MM.1S (cell line): Measurements from ENCODE around the gene MBTD1.

Experiments used
- DNase-seq: peaks from one replicate; pipeline ENCODE4 v3.0.0-alpha.2; 2015
- H2AFZ ChIP-seq: fragments of 300-600 bp; sonication (generic); 2 replicates; pipeline ENCODE4 v1.6.0; 2016; ENCODE audit warnings: antibody characterized with exemption, low read length
- H3F3A ChIP-seq: fragments of 300-600 bp; sonication (generic); 2 replicates; pipeline ENCODE4 v1.6.1; 2016; ENCODE audit warnings: mild to moderate bottlenecking, antibody characterized with exemption, low read length, moderate library complexity, mixed read lengths; ENCODE audit not compliant: insufficient read depth
- H3K27ac ChIP-seq: fragments of 300-600 bp; sonication (generic); 2 replicates; pipeline ENCODE4 v1.5.1; 2016; ENCODE audit warnings: mild to moderate bottlenecking, low read length
- H3K27me3 ChIP-seq: fragments of 300-600 bp; sonication (generic); replicated peaks from 2 replicates; pipeline ENCODE4 v1.6.0; 2016; ENCODE audit warnings: low read length; ENCODE audit not compliant: insufficient read depth
- H3K36me3 ChIP-seq: fragments of 300-600 bp; sonication (generic); replicated peaks from 2 replicates; pipeline ENCODE4 v1.6.1; 2016; ENCODE audit warnings: mild to moderate bottlenecking, low read length, mixed read lengths; ENCODE audit not compliant: insufficient read depth
- H3K4me1 ChIP-seq: fragments of 300-600 bp; sonication (generic); 2 replicates; pipeline ENCODE4 v1.6.1; 2016; ENCODE audit warnings: low read length, mixed read lengths
- H3K4me2 ChIP-seq: fragments of 300-600 bp; sonication (generic); 2 replicates; pipeline ENCODE4 v1.6.0; 2016; ENCODE audit warnings: low read depth, low read length
- H3K4me3 ChIP-seq: fragments of 300-600 bp; sonication (generic); 2 replicates; pipeline ENCODE4 v1.5.1; 2016; ENCODE audit warnings: low read length, mixed read lengths
- H3K79me2 ChIP-seq: fragments of 300-600 bp; sonication (generic); 2 replicates; pipeline ENCODE4 v1.6.1; 2016; ENCODE audit warnings: mixed run types, low read length, mixed read lengths
- H3K9ac ChIP-seq: fragments of 300-600 bp; sonication (generic); 2 replicates; pipeline ENCODE4 v1.6.1; 2016; ENCODE audit warnings: low read length, mixed read lengths
- H3K9me2 ChIP-seq: fragments of 300-600 bp; sonication (generic); replicated peaks from 2 replicates; pipeline ENCODE4 v1.6.1; 2016; ENCODE audit warnings: mild to moderate bottlenecking, low read length, mixed read lengths; ENCODE audit not compliant: insufficient read depth
- H3K9me3 ChIP-seq: fragments of 300-600 bp; sonication (generic); replicated peaks from 2 replicates; pipeline ENCODE4 v1.6.1; 2016; ENCODE audit warnings: mild to moderate bottlenecking, low read length, mixed read lengths; ENCODE audit not compliant: insufficient read depth
- H4K20me1 ChIP-seq: fragments of 300-600 bp; sonication (generic); 2 replicates; pipeline ENCODE4 v1.6.1; 2016; ENCODE audit warnings: mild to moderate bottlenecking, low read length, moderate library complexity, mixed read lengths; ENCODE audit not compliant: insufficient read depth
- EZH2 ChIP-seq: fragments of 300-600 bp; sonication (generic); optimal IDR thresholded peaks from 2 replicates; pipeline ENCODE3; 2017; ENCODE audit warnings: low read depth, mild to moderate bottlenecking, antibody characterized with exemption, low read length, mixed read lengths
- EZH2phosphoT487 ChIP-seq: fragments of 300-600 bp; sonication (generic); IDR thresholded peaks from 2 replicates; pipeline ENCODE4 v1.6.1; 2018; ENCODE audit warnings: antibody characterized with exemption, low read length
- TF ChIP-seq, protein P1 (sequence below): fragments of 300-600 bp; sonication (generic); IDR thresholded peaks from 2 replicates; pipeline ENCODE4 v1.5.1; 2016; ENCODE audit warnings: antibody characterized with exemption, low read length, mixed read lengths

The MBTD1 gene

DNA sequence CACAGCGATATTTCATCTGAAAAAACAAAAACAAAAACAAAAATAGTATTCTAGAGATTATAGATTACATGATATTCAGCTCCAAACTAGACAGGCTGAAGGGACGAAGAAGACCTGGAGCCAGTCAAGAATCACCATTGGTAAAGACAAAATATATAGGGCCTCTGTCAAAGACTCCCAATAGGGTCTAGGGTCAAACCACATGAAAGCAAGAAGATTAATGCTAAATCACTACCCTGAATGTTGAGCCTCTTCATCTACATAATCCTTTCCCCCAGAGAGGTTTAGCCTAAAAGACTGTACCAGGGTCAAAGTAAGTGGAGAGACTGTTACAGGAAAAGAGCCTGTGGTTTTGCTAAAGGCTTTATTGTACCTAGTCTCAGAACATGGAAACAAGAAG, 117.3 kb downstream of the MBTD1 start:
- no peaks in the 10 kb centered on the region for H3K79me2 ChIP-seq
- H3K4me1 ChIP-seq, result no peaks in the 10 kb centered on the region
- no peak overlapping the region for H2AFZ ChIP-seq
- no peaks in the 10 kb centered on the region for H3K36me3 ChIP-seq
- no peaks in the 10 kb centered on the region for H3K9me3 ChIP-seq
- H3K4me2 ChIP-seq, result no peak overlapping the region
- H3K9me2 ChIP-seq, result no peaks in the 10 kb centered on the region
- no peaks in the 10 kb centered on the region for H3F3A ChIP-seq
- DNase-seq, result no peak
- H3K27ac ChIP-seq, result no peak overlapping the region
- TF ChIP-seq, protein P1, sequence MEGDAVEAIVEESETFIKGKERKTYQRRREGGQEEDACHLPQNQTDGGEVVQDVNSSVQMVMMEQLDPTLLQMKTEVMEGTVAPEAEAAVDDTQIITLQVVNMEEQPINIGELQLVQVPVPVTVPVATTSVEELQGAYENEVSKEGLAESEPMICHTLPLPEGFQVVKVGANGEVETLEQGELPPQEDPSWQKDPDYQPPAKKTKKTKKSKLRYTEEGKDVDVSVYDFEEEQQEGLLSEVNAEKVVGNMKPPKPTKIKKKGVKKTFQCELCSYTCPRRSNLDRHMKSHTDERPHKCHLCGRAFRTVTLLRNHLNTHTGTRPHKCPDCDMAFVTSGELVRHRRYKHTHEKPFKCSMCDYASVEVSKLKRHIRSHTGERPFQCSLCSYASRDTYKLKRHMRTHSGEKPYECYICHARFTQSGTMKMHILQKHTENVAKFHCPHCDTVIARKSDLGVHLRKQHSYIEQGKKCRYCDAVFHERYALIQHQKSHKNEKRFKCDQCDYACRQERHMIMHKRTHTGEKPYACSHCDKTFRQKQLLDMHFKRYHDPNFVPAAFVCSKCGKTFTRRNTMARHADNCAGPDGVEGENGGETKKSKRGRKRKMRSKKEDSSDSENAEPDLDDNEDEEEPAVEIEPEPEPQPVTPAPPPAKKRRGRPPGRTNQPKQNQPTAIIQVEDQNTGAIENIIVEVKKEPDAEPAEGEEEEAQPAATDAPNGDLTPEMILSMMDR, result no peak
- no peak for TF ChIP-seq EZH2
- no peak for TF ChIP-seq EZH2phosphoT487
- H3K4me3 ChIP-seq, result no peak overlapping the region
- no peaks in the 10 kb centered on the region for H3K27me3 ChIP-seq
- no peak overlapping the region for H3K9ac ChIP-seq
- H4K20me1 ChIP-seq, result no peaks in the 10 kb centered on the region

- H2AFZ ChIP-seq, result no peak overlapping the region
- H3K4me3 ChIP-seq, result no peak overlapping the region
- TF ChIP-seq EZH2phosphoT487 (no peak), EZH2 (no peak)
- TF ChIP-seq, protein P1, result no peak
- DNase-seq, result no peak
- no peaks in the 10 kb centered on the region for H3F3A ChIP-seq
- peaks cover 7% of the 10 kb centered on the region; the same call in 1 of the 2 replicates for H3K4me1 ChIP-seq
- no peak overlapping the region for H3K9ac ChIP-seq
- H3K9me3 ChIP-seq, result no peaks in the 10 kb centered on the region
- no peaks in the 10 kb centered on the region for H3K79me2 ChIP-seq
- H3K4me2 ChIP-seq, result no peak overlapping the region
- no peaks in the 10 kb centered on the region for H4K20me1 ChIP-seq
- H3K9me2 ChIP-seq, result no peaks in the 10 kb centered on the region
- H3K36me3 ChIP-seq, result no peaks in the 10 kb centered on the region
- no peak overlapping the region for H3K27ac ChIP-seq
- H3K27me3 ChIP-seq, result no peaks in the 10 kb centered on the region
Measured at GRCh38 chr17:51135956-51136355, 123.9 kb downstream of the MBTD1 start.

- H4K20me1 ChIP-seq, result no peaks in the 10 kb centered on the region
- H3K4me2 ChIP-seq, result no peak overlapping the region
- H3K27me3 ChIP-seq, result no peaks in the 10 kb centered on the region
- peaks cover 7% of the 10 kb centered on the region; the same call in 1 of the 2 replicates for H3K4me1 ChIP-seq
- TF ChIP-seq, protein P1, result no peak
- no peak overlapping the region for H3K27ac ChIP-seq
- no peaks in the 10 kb centered on the region for H3K9me2 ChIP-seq
- no peaks in the 10 kb centered on the region for H3F3A ChIP-seq
- no peaks in the 10 kb centered on the region for H3K9me3 ChIP-seq
- no peak overlapping the region for H3K9ac ChIP-seq
- no peaks in the 10 kb centered on the region for H3K79me2 ChIP-seq
- H2AFZ ChIP-seq, result no peak overlapping the region
- no peaks in the 10 kb centered on the region for H3K36me3 ChIP-seq
- H3K4me3 ChIP-seq, result no peak overlapping the region
- no peak for DNase-seq
Measured at GRCh38 chr17:51133365-51133764, 126.5 kb downstream of the MBTD1 start.

GRCh38 chr17:51132964-51133319, 126.9 kb downstream of the MBTD1 start:
- H3K27me3 ChIP-seq, result no peaks in the 10 kb centered on the region
- H3K4me2 ChIP-seq, result no peak overlapping the region
- no peaks in the 10 kb centered on the region for H3K9me2 ChIP-seq
- no peak overlapping the region for H3K9ac ChIP-seq
- no peak for DNase-seq
- no peaks in the 10 kb centered on the region for H3K79me2 ChIP-seq
- no peaks in the 10 kb centered on the region for H3K36me3 ChIP-seq
- no peaks in the 10 kb centered on the region for H4K20me1 ChIP-seq
- no peak overlapping the region for H3K4me3 ChIP-seq
- TF ChIP-seq EZH2 (no peak), EZH2phosphoT487 (no peak)
- TF ChIP-seq, protein P1, result no peak
- no peak overlapping the region for H2AFZ ChIP-seq
- H3K4me1 ChIP-seq, result peaks cover 7% of the 10 kb centered on the region; the same call in 1 of the 2 replicates
- no peaks in the 10 kb centered on the region for H3K9me3 ChIP-seq
- H3K27ac ChIP-seq, result no peak overlapping the region
- no peaks in the 10 kb centered on the region for H3F3A ChIP-seq
